Lower leg skin (tissue), 3 donors: Measurements from ENCODE around the gene CSTB.

Source experiments
- CTCF ChIP-seq, 3 donors: fragments of 450-650 bp; IDR thresholded peaks; one replicate each; pipeline ENCODE4 v1.5.1; 2016; ENCODE audit warnings: antibody characterized with exemption in 3 of 3, mild to moderate bottlenecking in 3 of 3, moderate library complexity in 2 of 3
- POLR2A ChIP-seq, 2 donors: fragments of 450-650 bp; IDR thresholded peaks; one replicate each; pipeline ENCODE4 v1.6.1; 2016 to 2017; ENCODE audit warnings: antibody characterized with exemption in 2 of 2, mild to moderate bottlenecking in 1 of 2, moderate library complexity in 1 of 2

- TF ChIP-seq CTCF (IDR thresholded peaks at IDR 0.05) (no peak), POLR2A (IDR thresholded peaks at IDR 0.05) (no peak)
Observed at GRCh38 chr21:43786300-43786806, 10.2 kb upstream of the CSTB start.
